HFF-Myc (cell line): ENCODE measurements around the gene STK32A.

Source experiments
- DNase-seq: peaks from one replicate; pipeline ENCODE4 v3.0.0-alpha.2; 2011; ENCODE audit warnings: low read depth; ENCODE audit errors: extremely low read depth
- H3K4me3 ChIP-seq: replicated peaks from 2 replicates; pipeline ENCODE4 v1.5.1; 2011; ENCODE audit warnings: low read depth, mild to moderate bottlenecking, control low read depth, low read length
- CTCF ChIP-seq: IDR thresholded peaks from 2 replicates; pipeline ENCODE4 v1.5.1; 2012; ENCODE audit warnings: mild to moderate bottlenecking, low read depth, low read length, control low read depth; ENCODE audit errors: missing control alignments

The STK32A gene

GRCh38 chr5:147200004-147200403 is 34.8 kb upstream of the STK32A start:
- no peak for TF ChIP-seq CTCF
- DNase-seq: no peak
- no peak overlapping the region for H3K4me3 ChIP-seq

GRCh38 chr5:147203213-147203612 is 31.6 kb upstream of the STK32A start:
- TF ChIP-seq CTCF: no peak
- no peak for DNase-seq
- H3K4me3 ChIP-seq: no peak overlapping the region

- TF ChIP-seq CTCF: no peak
- no peak for DNase-seq
- no peak overlapping the region for H3K4me3 ChIP-seq
Observed at GRCh38 chr5:147204576-147204975, 30.2 kb upstream of the STK32A start.

GRCh38 chr5:147208134-147208533 is 26.7 kb upstream of the STK32A start:
- no peak for DNase-seq
- H3K4me3 ChIP-seq: no peak overlapping the region
- TF ChIP-seq CTCF: no peak

- no peak for DNase-seq
Observed at GRCh38 chr5:147216552-147217154, 18.2 kb upstream of the STK32A start.

GRCh38 chr5:147223343-147223742 is 11.5 kb upstream of the STK32A start:
- DNase-seq: no peak
- no peak overlapping the region for H3K4me3 ChIP-seq
- TF ChIP-seq CTCF: no peak

More at GRCh38 chr5:147216552-147217154, 18.2 kb upstream of the STK32A start:
- H3K4me3 ChIP-seq: no peak overlapping the region
- TF ChIP-seq CTCF: no peak

- H3K4me3 ChIP-seq: no peak overlapping the region
- TF ChIP-seq CTCF: peak; percentile 43
- peak; percentile 6 for DNase-seq
Observed at GRCh38 chr5:147223948-147224791, 10.7 kb upstream of the STK32A start.
